AG04449 (cell line): ENCODE measurements around the gene TMSB10.

Source experiments
- CTCF ChIA-PET: fragments of 350-600 bp; formaldehyde crosslinking; extraction: SDS; loops from one replicate; lab custom pipeline; 2021; ENCODE audit warnings: antibody characterized with exemption; lab: Yijun Ruan, JAX
- POLR2A ChIA-PET: fragments of 400-600, 350-600 bp; formaldehyde crosslinking; extraction: SDS; loops from one replicate; lab custom pipeline; 2020; ENCODE audit warnings: antibody characterized with exemption, inconsistent platforms; lab: Yijun Ruan, JAX
- DNase-seq: peaks from one replicate; pipeline ENCODE4 v3.0.0-alpha.2; 2010; ENCODE audit warnings: low read depth, low spot score
- H3K4me3 ChIP-seq: 2 replicates; pipeline ENCODE4 v1.5.1; 2011; ENCODE audit warnings: low read depth, mild to moderate bottlenecking, control low read depth, low read length
- TF ChIP-seq, protein P1 (sequence below): IDR thresholded peaks from one replicate; pipeline ENCODE4 v1.5.1; 2011; ENCODE audit warnings: mild to moderate bottlenecking, moderate library complexity, low read length, control low read depth, inconsistent platforms; ENCODE audit not compliant: insufficient read depth; ENCODE audit errors: missing control alignments

TMSB10 gene

DNA sequence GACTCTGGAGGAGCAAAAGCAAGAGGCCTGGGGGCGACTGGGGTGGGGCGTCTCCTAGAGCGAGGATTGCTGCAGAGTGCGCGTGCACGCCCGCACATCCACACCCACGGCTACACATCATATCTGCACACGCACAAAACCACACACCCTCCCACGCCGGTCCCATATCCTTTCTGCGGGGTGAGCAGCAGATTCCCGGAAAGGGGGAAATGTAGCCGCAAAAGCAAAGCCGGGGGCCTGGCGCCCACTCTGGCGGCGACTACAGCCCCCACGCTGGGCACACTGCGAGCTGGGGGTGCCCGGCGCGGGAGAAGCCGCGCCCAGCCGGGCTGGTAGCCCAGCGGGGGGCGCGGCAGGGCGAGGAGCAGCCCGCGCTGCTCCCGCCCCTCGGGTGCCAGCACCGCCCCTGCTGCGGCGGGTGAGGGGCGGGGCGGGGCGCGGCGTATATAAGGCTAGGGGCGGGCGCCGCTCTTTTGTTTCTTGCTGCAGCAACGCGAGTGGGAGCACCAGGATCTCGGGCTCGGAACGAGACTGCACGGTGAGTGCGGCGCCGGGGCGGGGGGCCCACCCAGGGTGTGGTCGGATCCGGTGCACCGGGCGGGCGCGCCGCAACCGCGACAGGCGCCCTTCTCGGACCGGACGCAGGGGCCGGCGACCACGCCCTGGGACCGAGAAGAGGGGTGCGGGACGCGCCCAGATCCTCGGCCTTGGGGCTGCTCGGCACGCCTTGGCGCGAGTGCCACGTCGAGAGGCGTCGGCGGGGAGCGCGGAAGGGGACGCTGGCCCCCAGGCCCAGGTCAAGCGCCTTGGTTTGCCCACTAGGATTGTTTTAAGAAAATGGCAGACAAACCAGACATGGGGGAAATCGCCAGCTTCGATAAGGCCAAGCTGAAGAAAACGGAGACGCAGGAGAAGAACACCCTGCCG, at the start of gene TMSB10:
Gene TMSB10 (plus strand): TSS at position 476 of the 927 bp plus-strand sequence.
- ChIA-PET POLR2A (interaction anchor here (0.6 to 4.8 kb wide), 12 partner anchors 9 to 656 kb away, joined by 3 to 71 read pairs (median 6); partner anchors contain the start of gene TRABD2A), CTCF (interaction anchor here (1.9 to 4.7 kb wide), 2 partner anchors 15 to 20 kb away, joined by 10 to 50 read pairs; no protein-coding TSS in a partner anchor)
- peak within 1 kb of the TSS; percentile 86 for H3K4me3 ChIP-seq
- TF ChIP-seq, protein P1, sequence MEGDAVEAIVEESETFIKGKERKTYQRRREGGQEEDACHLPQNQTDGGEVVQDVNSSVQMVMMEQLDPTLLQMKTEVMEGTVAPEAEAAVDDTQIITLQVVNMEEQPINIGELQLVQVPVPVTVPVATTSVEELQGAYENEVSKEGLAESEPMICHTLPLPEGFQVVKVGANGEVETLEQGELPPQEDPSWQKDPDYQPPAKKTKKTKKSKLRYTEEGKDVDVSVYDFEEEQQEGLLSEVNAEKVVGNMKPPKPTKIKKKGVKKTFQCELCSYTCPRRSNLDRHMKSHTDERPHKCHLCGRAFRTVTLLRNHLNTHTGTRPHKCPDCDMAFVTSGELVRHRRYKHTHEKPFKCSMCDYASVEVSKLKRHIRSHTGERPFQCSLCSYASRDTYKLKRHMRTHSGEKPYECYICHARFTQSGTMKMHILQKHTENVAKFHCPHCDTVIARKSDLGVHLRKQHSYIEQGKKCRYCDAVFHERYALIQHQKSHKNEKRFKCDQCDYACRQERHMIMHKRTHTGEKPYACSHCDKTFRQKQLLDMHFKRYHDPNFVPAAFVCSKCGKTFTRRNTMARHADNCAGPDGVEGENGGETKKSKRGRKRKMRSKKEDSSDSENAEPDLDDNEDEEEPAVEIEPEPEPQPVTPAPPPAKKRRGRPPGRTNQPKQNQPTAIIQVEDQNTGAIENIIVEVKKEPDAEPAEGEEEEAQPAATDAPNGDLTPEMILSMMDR: no peak
- no peak for DNase-seq

DNA sequence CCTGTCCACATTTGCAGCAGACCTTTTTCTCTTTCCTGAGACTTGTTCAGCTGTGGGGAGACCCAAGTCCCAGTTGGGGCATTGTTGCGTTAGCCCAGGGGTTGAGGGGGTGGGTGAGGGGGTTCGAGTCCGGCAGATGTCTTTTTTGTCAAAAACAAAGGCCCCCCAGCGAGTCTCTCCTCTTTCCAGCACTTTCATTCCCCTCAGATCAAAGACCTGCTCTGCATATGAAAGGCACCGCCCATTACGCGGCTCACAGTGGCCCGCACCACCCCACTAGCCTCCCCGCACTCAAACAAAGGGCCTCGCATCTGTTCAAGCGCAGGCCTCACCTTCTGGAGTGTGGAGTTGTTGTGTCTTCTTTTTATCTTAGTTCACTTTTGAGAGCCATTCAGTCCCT, 49.7 kb upstream of the TMSB10 start:
- no peak overlapping the region for H3K4me3 ChIP-seq
- DNase-seq: no peak
- ChIA-PET CTCF (no interaction called here), POLR2A (no interaction called here)
- TF ChIP-seq, protein P1: no peak

DNA sequence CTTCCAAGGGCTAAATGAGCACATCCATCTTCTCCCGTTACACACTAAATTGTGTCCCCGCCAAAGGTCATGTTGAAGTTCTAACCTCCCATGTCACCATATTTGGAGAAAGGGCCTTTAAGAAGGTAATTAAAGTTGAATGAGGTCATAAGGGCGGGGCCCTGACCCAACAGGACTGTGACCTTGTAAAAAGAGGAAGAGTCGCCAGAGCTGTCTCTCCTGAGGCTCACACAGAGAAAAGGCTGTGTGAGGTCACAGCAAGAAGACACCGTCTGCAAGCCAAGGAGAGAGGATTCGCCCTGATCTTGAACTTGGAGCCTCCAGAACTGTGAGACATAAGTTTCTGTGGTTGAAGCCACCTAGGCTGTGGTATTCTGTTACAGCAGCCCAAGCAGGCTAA, 48.7 kb upstream of the TMSB10 start:
- ChIA-PET CTCF (interaction anchor here (1.5 to 2.9 kb wide), 5 partner anchors 10 to 364 kb away, joined by 3 to 27 read pairs (median 7); no protein-coding TSS in a partner anchor), POLR2A (no interaction called here)
- DNase-seq: no peak
- H3K4me3 ChIP-seq: no peak overlapping the region
- TF ChIP-seq, protein P1: no peak

DNA sequence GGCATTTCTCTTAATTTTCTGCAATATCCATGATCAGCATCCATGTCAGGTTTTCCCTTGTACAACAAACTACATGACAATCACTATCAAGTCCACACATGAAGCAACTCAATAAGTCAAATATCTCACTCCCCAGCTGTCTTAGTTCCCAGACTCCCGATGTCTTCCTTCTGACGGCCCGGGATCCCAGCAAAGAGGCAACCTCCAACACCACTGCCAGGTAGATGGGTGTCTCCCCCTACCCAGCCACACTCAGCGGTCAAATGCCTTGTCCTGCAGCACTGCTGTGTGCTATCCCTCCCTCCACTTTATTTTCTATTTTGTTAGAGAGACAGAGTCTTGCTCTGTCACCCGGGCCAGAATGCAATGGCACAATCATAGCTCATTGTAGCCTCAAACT, 47.9 kb upstream of the TMSB10 start:
- ChIA-PET CTCF (interaction anchor here (0.8 to 2.9 kb wide), 15 partner anchors 11 to 365 kb away, joined by 3 to 27 read pairs (median 4); no protein-coding TSS in a partner anchor), POLR2A (no interaction called here)
- TF ChIP-seq, protein P1: no peak
- H3K4me3 ChIP-seq: no peak overlapping the region
- no peak for DNase-seq

DNA sequence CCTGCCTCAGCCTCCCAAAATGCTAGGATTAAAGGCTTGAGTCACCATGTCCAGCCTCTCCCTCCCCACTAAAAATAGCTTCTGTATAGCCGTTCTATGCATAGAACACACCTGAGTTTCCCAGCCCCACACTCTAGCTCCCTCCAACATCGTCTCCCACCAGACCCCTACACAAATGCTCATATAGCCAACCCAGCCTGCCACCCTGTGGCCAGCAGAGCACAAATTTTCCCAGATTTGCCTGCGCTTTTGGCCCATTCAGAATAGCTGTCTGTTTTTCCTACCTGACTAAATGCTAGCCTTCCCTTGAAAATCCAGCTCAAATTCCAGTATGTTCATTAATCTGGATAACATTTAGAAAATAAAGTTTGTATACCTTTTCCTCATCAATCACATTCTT, 47.3 kb upstream of the TMSB10 start:
- H3K4me3 ChIP-seq: no peak overlapping the region
- TF ChIP-seq, protein P1: peak; percentile 41
- CTCF ChIA-PET: interaction anchor here (0.8 to 2.9 kb wide), 15 partner anchors 12 to 365 kb away, joined by 3 to 27 read pairs (median 4); no protein-coding TSS in a partner anchor
- no peak for DNase-seq
- POLR2A ChIA-PET: no interaction called here

DNA sequence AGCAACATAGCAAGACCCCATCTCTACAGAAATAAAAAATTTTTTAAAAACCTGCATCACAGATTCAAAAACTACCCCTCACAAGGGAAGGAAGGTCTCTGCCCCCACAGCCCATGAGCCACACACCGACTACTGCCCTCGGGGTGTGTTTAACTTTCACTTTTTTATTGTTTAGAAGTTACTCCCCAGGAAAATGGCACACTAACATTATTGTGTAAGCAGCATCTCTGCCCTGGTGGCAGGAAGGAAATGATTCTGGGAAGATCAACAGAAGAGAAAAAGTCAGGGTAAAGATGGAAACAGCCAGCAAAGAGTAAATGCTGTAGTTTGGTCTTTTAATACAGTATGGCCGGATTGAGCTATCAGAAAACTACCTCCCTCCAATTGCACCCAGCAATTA, 46.5 kb upstream of the TMSB10 start:
- ChIA-PET CTCF (interaction anchor here (1.1 to 2.9 kb wide), 8 partner anchors 14 to 366 kb away, joined by 3 to 27 read pairs (median 4); no protein-coding TSS in a partner anchor), POLR2A (no interaction called here)
- DNase-seq: no peak
- TF ChIP-seq, protein P1: no peak
- H3K4me3 ChIP-seq: no peak overlapping the region
